ENCODE measurements around the gene SORCS1.

SORCS1 gene

GRCh38 chr10:106577756-106578155 lies 586.8 kb downstream of the SORCS1 start:
- DNase-seq (ENCODE audit: low spot score), result no peak

DNA sequence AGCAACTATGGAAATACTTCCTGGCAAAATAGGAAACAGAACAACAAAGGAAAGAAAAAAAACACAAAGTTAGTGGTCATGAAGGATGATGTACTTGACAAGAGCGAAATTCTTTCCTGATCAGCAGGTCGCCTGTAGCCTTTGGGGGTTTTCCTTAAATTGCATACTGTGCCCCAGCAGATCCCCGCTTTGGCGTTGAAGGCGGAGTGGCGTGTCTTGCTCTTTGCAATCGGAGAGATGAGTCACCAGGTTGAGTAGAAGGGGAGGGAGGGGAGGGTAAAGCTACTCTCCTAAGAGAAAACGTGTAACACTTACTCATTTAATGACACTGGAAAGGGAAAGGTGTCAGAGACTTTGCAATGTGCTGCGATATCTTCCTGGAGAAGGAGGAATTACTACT lies 587.2 kb downstream of the SORCS1 start:
- DNase-seq (ENCODE audit: low spot score), result no peak

- no peak for DNase-seq (ENCODE audit: low spot score)
Observed at GRCh38 chr10:106576534-106576933, 588.0 kb downstream of the SORCS1 start.

DNA sequence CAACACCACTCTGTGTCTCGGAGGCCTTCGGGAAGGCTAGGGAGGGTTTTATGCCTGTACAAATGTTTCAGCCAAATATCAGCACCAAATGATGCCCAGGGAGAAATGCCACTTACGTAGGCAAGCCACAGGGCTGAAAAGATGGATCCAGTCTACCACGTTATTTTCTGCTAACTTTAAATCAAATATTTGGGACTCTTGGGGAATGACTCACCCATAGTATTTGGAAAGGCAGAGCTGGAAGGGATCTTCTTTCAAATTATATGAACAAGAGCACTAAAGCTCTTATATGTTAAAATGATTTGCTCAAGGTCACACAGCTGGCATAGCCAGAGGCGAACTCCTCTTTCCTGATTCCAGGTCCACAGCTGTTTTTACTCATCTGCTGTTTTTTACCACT lies 591.4 kb downstream of the SORCS1 start:
- DNase-seq (ENCODE audit: low spot score), result no peak

GRCh38 chr10:106571192-106571946 lies 593.1 kb downstream of the SORCS1 start:
- DNase-seq (ENCODE audit: low spot score), result peak; percentile 83

DNA sequence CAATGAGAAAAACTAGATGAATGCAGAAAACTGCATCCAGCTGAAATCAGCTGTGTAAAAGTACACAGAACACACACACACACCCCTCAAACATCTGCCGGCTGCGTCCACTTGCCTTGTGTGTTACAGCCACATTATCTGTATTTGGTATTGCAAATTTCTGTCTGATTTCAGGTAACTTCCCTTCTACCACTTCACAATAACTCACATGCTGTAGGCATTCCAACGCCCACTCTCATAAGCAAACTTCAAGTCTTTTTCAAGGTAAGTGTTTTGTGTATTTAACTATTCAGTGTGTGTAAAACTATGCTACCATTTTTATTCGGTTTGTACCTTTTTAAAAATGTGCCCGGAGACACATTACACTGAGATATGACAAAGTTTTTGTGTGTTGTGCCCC lies 594.2 kb downstream of the SORCS1 start:
- no peak for DNase-seq (ENCODE audit: low spot score)

DNA sequence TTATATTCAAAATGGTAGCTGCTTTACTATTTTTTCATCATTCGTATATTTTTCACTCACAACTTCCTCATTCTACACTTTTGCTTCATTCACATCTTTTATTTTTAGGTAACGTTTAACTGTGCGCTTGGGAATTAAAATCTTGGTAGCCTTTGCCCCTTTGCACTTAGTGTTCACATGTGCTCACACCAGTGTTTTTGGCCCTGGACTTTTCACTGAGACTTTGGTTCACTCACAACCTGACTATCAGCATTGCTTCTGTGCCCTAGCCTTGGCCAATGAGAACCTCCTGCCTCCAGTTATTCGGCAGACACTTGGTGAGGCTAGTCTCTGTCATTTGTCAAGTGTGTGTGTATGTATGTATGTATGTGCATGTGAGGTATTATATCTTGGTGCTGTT lies 596.9 kb downstream of the SORCS1 start:
- DNase-seq (ENCODE audit: low spot score), result no peak

DNA sequence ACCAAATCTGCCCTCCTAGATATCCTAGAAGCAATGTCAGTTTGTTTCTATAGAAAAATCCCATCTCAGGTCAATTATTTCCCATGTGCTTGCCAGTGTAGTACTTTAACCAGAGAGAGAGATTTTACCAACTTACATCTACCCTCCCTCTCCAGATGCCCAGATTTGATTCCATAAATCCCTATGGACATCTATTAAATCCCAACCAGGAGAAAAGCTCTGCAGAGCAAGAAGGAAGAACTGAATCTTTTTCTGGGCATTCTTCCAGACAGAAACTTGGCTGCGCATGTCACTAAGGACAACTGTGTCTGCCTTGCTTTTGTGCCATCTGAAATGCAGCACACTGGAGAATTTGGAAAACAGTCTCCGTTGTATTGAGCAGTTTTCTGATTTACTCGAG lies 597.6 kb downstream of the SORCS1 start:
- DNase-seq (ENCODE audit: low spot score), result peak; percentile 77

DNA sequence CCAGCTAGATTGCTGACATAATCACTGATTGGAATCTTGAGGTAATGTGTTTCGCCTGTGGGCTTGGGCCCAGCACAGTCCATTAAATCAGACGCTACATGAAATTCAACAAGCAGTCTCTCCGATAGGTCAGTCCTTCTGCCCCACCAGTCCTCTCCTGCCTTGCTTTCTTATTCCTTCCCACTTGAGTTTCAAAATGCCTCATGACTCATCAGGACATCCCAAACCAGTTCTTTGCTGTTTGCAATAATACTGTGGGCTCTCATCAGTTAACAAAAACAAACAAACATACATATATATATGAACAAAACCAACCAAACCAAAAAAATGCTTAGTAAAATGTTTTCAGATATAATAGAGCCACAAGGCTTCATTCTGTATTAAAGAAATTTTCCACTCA lies 599.0 kb downstream of the SORCS1 start:
- no peak for DNase-seq (ENCODE audit: low spot score)

- no peak for DNase-seq (ENCODE audit: low spot score)
Observed at GRCh38 chr10:106563384-106563783, 601.1 kb downstream of the SORCS1 start.

GRCh38 chr10:106560925-106561640 lies 603.4 kb downstream of the SORCS1 start:
- no peak for DNase-seq (ENCODE audit: low spot score)

DNA sequence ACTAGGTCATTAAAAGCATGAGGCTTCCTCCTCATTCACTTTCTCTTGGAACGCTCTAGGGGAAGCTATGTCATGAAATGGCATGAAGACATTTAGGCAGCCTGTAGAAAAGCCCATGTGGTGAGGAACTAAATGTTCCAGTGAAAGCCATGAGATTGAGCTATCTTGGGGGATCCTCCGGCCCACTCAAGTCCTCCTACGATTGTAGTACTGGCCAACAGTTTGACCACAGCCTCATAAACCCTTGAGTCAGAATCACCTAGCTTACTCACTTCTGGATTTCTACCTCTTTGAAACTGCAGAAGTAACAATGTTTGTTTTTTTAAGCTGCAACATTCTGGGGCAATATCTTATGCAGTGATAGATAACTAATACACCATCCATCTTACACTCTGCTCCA lies 605.1 kb downstream of the SORCS1 start:
- no peak for DNase-seq (ENCODE audit: low spot score)

DNA sequence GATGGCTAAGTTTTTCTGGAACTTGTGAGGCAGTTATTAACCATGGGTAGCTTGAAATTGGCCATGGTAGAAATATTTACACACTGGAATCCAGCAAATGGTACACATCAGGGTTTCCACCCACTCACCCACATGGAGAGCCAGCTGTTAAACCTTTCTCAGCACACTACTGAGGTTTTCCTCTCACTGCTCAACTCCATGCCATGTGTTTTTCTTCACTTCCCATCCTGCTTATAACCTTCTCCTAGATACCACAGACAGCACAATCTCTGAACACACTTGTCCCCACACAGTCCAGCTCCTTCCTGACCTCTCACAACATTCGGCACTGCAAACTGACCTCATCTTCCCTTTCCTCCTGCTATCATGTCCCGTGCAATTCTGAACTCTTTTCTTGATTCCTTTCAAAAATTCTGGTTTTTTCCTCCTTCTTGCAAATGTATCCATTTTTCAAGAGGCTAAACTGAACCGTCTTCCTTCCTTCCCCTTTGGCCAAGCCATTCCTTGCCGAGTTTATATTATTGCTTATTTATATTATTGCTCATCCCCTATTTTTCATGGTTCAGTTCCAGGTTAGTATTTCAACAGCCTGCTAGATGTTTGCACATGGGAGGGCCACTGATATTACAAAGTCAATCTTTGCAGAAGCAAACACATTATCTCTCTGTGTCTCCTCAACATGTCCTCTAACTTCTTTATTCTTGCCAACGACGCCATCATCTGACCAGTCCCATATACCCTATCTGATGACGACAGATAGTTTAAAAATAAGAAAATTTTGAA lies 606.4 kb downstream of the SORCS1 start:
- no peak for DNase-seq (ENCODE audit: low spot score)

GRCh38 chr10:106557053-106557452 lies 607.5 kb downstream of the SORCS1 start:
- no peak for DNase-seq (ENCODE audit: low spot score)

- no peak for DNase-seq (ENCODE audit: low spot score)
Observed at GRCh38 chr10:106555599-106555998, 608.9 kb downstream of the SORCS1 start.

DNA sequence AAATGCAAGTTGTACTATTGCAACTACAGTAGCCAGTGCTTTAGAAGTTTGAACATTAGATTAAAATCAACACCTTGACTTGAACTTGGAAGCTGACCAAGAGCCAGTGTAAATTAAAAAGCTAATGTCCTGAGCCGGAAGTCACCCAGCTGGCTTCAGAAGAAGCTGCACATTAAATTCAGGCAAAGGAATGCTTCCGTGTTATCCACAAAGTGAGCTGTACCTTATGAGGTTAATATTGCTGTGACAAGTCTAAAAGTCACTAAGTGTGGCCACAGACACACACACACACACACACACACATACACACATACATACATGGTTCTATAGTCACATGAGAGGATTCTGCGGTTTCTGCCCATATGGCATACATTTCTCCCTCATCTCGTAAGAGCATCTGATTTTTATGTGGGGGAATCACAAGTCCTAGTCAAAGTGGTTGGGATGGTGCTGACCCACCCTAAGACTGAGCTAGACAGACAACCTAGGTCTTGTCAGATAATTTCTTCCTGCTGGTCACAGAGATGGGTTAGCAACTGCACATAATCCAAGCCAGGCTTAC lies 612.9 kb downstream of the SORCS1 start:
- no peak for DNase-seq (ENCODE audit: low spot score)

- DNase-seq (ENCODE audit: low spot score), result no peak
Observed at GRCh38 chr10:106548832-106549231, 615.7 kb downstream of the SORCS1 start.

DNA sequence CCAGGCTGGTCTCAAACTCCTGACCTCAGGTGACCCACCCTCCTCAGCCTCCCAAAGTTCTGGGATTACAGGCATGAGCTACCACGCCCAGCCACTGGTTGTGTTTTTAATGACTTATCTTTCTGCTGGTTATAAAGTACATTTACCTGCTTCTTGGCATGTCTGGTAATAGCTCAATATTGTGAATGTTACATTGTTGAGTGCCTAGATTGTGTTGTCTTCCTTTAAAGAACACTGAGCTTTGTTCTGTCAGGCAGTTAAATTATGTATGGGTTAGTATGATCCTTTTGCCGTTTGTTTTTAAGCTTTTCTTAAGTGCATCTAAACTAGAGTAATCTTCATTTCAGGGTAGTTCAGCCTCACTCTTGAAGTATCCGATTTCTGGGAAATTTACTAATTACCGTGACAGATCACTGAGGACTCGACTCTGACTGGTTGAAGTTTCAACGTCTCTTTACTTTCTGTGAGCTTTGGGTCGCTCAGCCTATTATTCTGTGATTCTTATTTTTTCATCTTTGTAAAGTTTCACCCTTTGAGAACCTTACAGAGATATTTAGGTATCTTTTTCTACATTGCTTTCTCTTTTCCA lies 617.4 kb downstream of the SORCS1 start:
- no peak for DNase-seq (ENCODE audit: low spot score)

DNA sequence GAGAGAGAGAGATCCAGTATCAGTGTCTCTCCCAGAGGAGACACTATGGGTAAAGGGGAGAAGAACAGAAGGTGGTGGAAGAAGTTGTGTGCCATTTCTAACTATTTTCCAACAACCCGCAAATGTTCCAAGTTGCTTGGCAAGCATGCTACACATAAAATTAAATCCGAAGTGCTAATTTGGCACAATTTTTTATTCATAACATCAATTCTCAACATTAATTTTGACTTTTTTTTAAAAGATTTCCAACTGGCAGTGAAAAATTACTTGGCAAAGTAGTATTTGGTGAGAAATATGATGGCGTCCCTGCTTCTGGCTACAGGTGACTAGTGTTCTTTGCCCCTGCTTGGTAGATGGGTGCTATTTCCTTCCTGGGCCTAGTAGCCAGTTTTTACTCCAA lies 622.0 kb downstream of the SORCS1 start:
- DNase-seq (ENCODE audit: low spot score), result no peak

- DNase-seq (ENCODE audit: low spot score), result no peak
Observed at GRCh38 chr10:106540645-106541044, 623.9 kb downstream of the SORCS1 start.

DNA sequence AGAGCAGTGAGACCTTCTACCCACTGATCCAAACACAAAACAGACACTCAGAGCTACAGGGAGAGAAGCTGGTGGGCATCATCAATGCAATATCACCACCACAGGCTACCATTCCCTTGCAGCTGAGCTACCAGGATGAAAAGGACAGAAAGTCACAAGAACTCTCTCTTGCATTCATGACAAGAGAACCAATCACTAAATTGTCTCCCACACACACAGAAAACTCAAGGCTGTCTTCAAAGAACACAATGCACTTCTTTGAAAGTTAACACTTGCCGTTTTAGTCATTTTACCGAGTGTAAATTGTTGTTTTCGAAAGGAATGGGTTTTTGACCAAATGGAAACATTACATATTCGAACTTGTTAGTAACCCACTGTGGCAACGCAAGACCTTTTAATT lies 626.6 kb downstream of the SORCS1 start:
- DNase-seq (ENCODE audit: low spot score), result peak; percentile 12

GRCh38 chr10:106535304-106535953 lies 629.1 kb downstream of the SORCS1 start:
- DNase-seq (ENCODE audit: low spot score), result no peak
